Measurements from ENCODE around the gene BEGAIN.

The BEGAIN gene

GRCh38 chr14:100502622-100503220 lies 84.5 kb downstream of the BEGAIN start:
- no peak for DNase-seq

GRCh38 chr14:100500128-100500527 lies 87.1 kb downstream of the BEGAIN start:
- no peak for DNase-seq

- DNase-seq = no peak
These were observed 89.1 kb downstream of the BEGAIN start for GRCh38 chr14:100498068-100498467.

- no peak for DNase-seq
These were observed 91.3 kb downstream of the BEGAIN start for GRCh38 chr14:100495917-100496316.

GRCh38 chr14:100494645-100495044 lies 92.6 kb downstream of the BEGAIN start:
- DNase-seq = no peak

- no peak for DNase-seq
These were observed 97.0 kb downstream of the BEGAIN start for GRCh38 chr14:100490252-100490651.

GRCh38 chr14:100488057-100488456 lies 99.2 kb downstream of the BEGAIN start:
- DNase-seq = no peak

GRCh38 chr14:100487304-100487703 lies 99.9 kb downstream of the BEGAIN start:
- no peak for DNase-seq

All from KG1 (cell line).